Ectodermal cell (in vitro differentiated cells): ENCODE data around the gene DBI.

Experiments
- H3K27ac ChIP-seq: 2 replicates; pipeline ENCODE4 v1.7.0; 2013; ENCODE audit warnings: mild to moderate bottlenecking, low read depth, low read length; ENCODE audit not compliant: insufficient read depth, poor library complexity, severe bottlenecking
- H3K27me3 ChIP-seq: 2 replicates; pipeline ENCODE4 v1.7.0; 2013; ENCODE audit warnings: mild to moderate bottlenecking, low read length; ENCODE audit not compliant: insufficient read depth, control insufficient read depth, poor library complexity, severe bottlenecking
- H3K36me3 ChIP-seq: one replicate; pipeline ENCODE4 v1.7.0; 2013; ENCODE audit warnings: low read length; ENCODE audit not compliant: control insufficient read depth, insufficient read depth
- H3K4me1 ChIP-seq: one replicate; pipeline ENCODE4 v1.7.0; 2013; ENCODE audit warnings: low read length; ENCODE audit not compliant: control insufficient read depth, insufficient read depth
- H3K4me3 ChIP-seq: 2 replicates; pipeline ENCODE4 v1.7.0; 2013; ENCODE audit warnings: low read depth, low read length, control low read depth; ENCODE audit not compliant: insufficient read depth
- H3K9me3 ChIP-seq: 2 replicates; pipeline ENCODE4 v1.7.0; 2013; ENCODE audit warnings: mild to moderate bottlenecking, low read length, moderate library complexity; ENCODE audit not compliant: control insufficient read depth
- WGBS, 2 experiments: methylation state at CpG; one replicate each; pipeline ENCODE4 v1.1.7; 2013; ENCODE audit warnings: missing lambda C conversion rate in 2 of 2; 5-methylcytosine and 5-hydroxymethylcytosine counted together

Gene DBI

GRCh38 chr2:119337749-119338148 is 29.0 kb upstream of the DBI start:
- H3K4me3 ChIP-seq: no peak overlapping the region
- no peaks in the 10 kb centered on the region for H3K36me3 ChIP-seq
- H3K27ac ChIP-seq: no peak overlapping the region
- no peaks in the 10 kb centered on the region for H3K27me3 ChIP-seq
- 96 to 98% methylated on average over 2 of the region's 2 CpGs for WGBS, 2 experiments
- H3K9me3 ChIP-seq: no peaks in the 10 kb centered on the region
- H3K4me1 ChIP-seq: no peaks in the 10 kb centered on the region

GRCh38 chr2:119338272-119338671 is 28.5 kb upstream of the DBI start:
- no peak overlapping the region for H3K27ac ChIP-seq
- H3K4me1 ChIP-seq: no peaks in the 10 kb centered on the region
- no peaks in the 10 kb centered on the region for H3K27me3 ChIP-seq
- H3K4me3 ChIP-seq: no peak overlapping the region
- no peaks in the 10 kb centered on the region for H3K36me3 ChIP-seq
- H3K9me3 ChIP-seq: no peaks in the 10 kb centered on the region
- 83 to 97% methylated on average over 2 of the region's 2 CpGs for WGBS, 2 experiments

- Histone ChIP-seq H3K9me3 (no peaks in the 10 kb centered on the region), H3K27me3 (no peaks in the 10 kb centered on the region), H3K4me1 (no peaks in the 10 kb centered on the region), H3K4me3 (no peak overlapping the region), H3K36me3 (no peaks in the 10 kb centered on the region), H3K27ac (no peak overlapping the region)
- WGBS, 2 experiments: 92 to 96% methylated on average over 6 of the region's 6 CpGs
Measured at GRCh38 chr2:119338826-119339561, 27.8 kb upstream of the DBI start.

- 97% methylated on average over 6 to 7 of the region's 7 CpGs for WGBS, 2 experiments
- H3K36me3 ChIP-seq: no peaks in the 10 kb centered on the region
- no peak overlapping the region for H3K27ac ChIP-seq
- H3K4me3 ChIP-seq: no peak overlapping the region
- H3K9me3 ChIP-seq: no peaks in the 10 kb centered on the region
- H3K27me3 ChIP-seq: no peaks in the 10 kb centered on the region
- no peaks in the 10 kb centered on the region for H3K4me1 ChIP-seq
Measured at GRCh38 chr2:119339562-119339923, 27.2 kb upstream of the DBI start.

- no peaks in the 10 kb centered on the region for H3K9me3 ChIP-seq
Measured at GRCh38 chr2:119341684-119342083, 25.1 kb upstream of the DBI start.

GRCh38 chr2:119349289-119349688 is 17.5 kb upstream of the DBI start:
- Histone ChIP-seq H3K36me3 (no peaks in the 10 kb centered on the region), H3K27me3 (no peaks in the 10 kb centered on the region), H3K4me3 (no peak overlapping the region), H3K4me1 (no peaks in the 10 kb centered on the region), H3K27ac (no peak overlapping the region), H3K9me3 (no peaks in the 10 kb centered on the region)
- WGBS, 2 experiments: 88% methylated on average over 6 of the region's 6 CpGs

More at GRCh38 chr2:119341684-119342083, 25.1 kb upstream of the DBI start:
- no peaks in the 10 kb centered on the region for H3K27me3 ChIP-seq
- no peaks in the 10 kb centered on the region for H3K36me3 ChIP-seq
- WGBS, 2 experiments: 75 to 94% methylated on average over 1 to 2 of the region's 2 CpGs
- H3K4me1 ChIP-seq: no peaks in the 10 kb centered on the region
- no peak overlapping the region for H3K27ac ChIP-seq
- H3K4me3 ChIP-seq: no peak overlapping the region

GRCh38 chr2:119350311-119350998 is 16.3 kb upstream of the DBI start:
- 60 to 72% methylated on average over 4 of the region's 4 CpGs for WGBS, 2 experiments
- H3K27me3 ChIP-seq: no peaks in the 10 kb centered on the region
- no peak overlapping the region for H3K4me3 ChIP-seq
- H3K27ac ChIP-seq: no peak overlapping the region
- H3K9me3 ChIP-seq: no peaks in the 10 kb centered on the region
- H3K4me1 ChIP-seq: no peaks in the 10 kb centered on the region
- H3K36me3 ChIP-seq: no peaks in the 10 kb centered on the region

GRCh38 chr2:119352357-119352756 is 14.4 kb upstream of the DBI start:
- no peak overlapping the region for H3K27ac ChIP-seq
- no peaks in the 10 kb centered on the region for H3K36me3 ChIP-seq
- H3K27me3 ChIP-seq: no peaks in the 10 kb centered on the region
- H3K4me3 ChIP-seq: no peak overlapping the region
- no peaks in the 10 kb centered on the region for H3K4me1 ChIP-seq
- no peaks in the 10 kb centered on the region for H3K9me3 ChIP-seq

GRCh38 chr2:119354860-119355259 is 11.9 kb upstream of the DBI start:
- Histone ChIP-seq H3K4me3 (no peak overlapping the region), H3K36me3 (no peaks in the 10 kb centered on the region), H3K27ac (no peak overlapping the region), H3K9me3 (no peaks in the 10 kb centered on the region), H3K4me1 (no peaks in the 10 kb centered on the region), H3K27me3 (no peaks in the 10 kb centered on the region)
- WGBS, 2 experiments: 71 to 100% methylated on average over 1 of the region's 1 CpG

GRCh38 chr2:119359774-119360173 is 7.0 kb upstream of the DBI start:
- Histone ChIP-seq H3K9me3 (no peaks in the 10 kb centered on the region), H3K36me3 (no peaks in the 10 kb centered on the region), H3K27me3 (no peaks in the 10 kb centered on the region), H3K27ac (no peak overlapping the region), H3K4me3 (no peak overlapping the region), H3K4me1 (no peaks in the 10 kb centered on the region)
- WGBS, 2 experiments: 93 to 96% methylated on average over 6 of the region's 6 CpGs
